NOMO-1 treated with dmso at 0.1 percent for 144 hours (cell line): Measurements from ENCODE around the gene EYA2.

ENCODE experiments used
- DNase-seq: peaks from one replicate; lab custom pipeline; 2025; ENCODE audit not compliant: unreplicated experiment; lab: John Stamatoyannopoulos, UW

Gene EYA2

DNA sequence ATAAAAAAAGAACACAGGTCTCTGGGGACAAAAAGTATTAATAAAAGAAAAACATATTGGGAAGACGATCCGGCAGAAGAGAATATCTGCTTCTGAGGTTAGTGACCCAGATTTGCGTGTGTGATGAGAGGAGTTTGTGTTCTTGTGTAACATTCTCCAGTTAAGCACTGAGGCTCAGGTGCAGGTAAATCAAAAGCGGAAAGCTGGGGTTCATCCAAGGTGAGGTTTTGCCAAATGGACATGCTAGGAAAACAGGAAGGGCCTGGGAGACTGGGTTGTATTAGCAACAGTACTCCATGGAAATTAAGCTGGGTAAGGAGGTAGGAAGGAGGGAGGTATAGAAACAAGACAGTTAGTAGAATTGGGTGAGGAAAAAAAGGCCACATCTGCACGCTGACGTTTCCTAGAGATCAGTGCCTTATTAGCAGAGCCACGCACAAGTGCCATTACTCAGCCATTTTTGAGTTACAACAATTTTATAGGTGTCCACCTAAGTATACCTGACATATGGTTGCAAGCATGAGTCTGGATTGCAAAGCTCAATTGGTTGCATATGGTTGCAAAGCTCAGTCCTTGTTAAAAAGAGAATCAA, 322.3 kb downstream of the EYA2 start:
- DNase-seq, result no peak

DNA sequence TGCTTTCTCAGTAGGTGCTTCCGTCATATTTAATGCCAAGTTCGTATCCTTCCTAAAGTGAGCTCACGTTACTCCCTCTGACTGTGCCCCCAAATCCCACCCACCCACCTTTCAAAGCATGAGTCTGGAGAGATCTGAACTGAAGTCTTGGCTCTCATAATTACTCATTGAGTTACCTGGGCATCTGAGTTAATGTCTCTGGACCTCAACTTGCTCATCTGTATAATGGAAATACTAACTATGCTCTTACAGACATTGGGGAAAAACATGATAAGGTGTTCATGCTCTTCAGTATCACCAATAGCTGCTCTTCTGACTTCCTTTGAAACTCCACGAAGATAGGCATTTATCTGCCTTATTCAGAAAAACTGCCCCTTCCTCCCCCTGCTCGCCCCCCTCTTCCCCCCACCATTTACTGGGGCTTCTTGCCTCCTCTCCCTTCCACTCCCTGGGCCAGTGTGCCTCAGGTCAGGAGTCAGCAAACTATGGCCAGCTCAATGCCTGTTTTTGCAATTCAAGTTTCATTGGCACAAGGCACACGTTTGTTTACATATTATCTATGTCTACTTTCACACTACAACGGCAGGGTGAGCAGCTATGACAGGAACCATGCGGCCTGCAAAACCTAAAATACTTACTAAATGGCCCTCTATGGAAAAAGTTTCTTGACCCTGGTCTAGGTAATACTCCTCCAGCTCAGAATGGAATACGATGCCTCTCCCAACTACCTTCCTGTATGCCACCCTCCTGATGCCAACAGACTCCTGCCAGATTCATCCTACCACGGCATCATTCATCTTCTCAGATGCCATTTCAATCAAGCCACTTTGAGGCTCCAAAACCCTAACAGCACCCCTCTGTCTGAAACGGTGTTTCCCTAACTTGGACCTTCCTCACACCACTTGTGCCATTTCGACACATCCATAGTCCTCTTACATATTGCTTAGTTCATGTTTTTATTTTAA, 323.1 kb downstream of the EYA2 start:
- DNase-seq, result no peak

DNA sequence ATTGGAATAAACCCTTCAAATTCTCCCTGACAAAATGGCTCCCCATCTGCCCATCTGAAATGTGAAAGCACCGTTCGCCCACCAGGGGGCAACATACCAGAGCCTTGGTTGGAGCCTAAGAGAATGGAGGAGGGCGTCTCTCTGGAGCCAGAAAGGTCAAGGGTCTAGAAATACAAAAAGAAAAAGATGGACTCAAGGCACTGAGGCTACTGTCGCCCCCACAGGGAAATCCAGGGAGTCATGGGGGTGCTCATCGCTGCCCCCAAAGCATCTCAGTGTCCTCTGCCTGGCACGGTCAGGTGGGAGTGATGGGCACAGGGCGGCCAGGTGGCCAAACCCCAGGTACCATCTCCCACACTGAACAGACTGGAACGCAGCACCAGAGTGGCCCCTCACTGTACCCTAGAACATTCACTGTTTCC, 325.5 kb downstream of the EYA2 start:
- DNase-seq, result no peak

DNA sequence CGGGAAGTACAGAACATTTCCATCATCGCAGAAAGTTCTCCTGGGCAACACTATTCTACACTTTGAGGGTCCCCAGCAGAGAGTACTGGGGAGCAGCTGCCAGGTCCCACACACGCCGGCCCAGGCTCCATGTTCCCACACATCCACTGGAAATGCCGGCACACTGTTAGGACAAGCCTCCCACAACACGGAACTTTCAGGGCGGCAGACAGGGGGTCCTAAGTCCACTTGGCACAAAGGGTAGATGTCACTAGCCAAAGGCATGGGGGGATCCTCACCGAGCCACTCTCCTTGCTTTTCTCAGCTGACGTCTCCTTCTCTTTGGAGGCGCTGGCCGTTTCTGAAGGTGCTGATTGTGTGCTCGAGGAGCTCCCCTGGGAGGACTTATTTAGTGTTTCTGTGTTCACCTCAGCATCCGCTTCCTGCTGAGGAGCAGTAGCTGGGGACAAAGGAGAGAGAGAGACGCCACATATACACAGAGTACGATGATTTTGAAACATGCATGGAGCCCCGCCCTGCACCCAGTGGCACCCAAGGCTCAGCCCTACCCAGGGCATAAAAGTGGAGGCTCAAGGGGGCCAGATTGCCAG, 326.5 kb downstream of the EYA2 start:
- no peak for DNase-seq

DNA sequence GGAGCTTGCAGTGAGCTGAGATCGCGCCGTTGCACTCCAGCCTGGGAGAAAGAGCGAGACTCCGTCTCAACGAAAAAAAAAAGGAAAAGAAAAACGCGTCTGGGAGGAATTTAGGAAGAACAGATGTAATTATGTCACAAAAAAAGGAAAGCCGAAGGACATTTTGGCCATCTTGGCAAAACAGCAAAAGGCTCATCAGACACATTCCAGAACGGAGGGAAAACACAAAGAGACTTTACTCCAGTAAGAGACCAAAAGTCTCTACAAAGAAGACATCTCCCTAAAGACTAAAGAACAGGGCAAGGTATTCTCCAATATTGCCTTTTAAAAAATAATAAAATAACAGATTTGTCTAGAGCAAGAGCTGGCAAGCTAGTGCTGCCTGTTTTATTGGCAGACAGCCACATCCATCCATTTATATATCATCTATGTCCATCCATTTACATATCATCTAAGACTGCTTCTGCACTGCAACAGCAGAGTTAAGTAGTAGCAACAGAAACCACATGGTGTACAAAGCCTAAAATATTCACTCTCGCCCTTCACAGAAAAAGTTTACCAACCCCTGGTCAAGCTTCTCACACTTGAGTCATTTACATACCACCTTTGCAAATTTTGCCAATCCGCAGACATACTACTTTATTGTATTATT, 328.0 kb downstream of the EYA2 start:
- no peak for DNase-seq

DNA sequence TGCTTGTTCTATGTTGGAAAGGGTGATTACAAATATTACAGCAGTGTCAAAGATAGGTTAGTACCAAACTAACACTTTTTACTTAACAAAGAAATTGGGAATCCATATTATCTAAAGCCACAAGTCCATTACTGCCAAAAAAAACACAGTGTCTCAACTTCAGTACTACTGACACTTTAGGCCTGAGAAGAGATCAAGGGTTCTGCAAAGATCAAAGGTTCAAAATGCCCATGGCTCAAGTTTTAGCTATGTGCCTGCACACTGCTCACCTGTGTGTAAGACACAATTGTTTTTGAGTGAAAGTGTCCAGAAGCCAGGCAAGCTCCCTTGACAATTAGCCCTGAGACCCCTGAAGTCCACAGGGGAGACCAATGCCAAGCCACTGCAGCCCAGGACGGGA, 329.3 kb downstream of the EYA2 start:
- no peak for DNase-seq

GRCh38 chr20:47224300-47224791, 329.7 kb downstream of the EYA2 start:
- DNase-seq, result no peak

DNA sequence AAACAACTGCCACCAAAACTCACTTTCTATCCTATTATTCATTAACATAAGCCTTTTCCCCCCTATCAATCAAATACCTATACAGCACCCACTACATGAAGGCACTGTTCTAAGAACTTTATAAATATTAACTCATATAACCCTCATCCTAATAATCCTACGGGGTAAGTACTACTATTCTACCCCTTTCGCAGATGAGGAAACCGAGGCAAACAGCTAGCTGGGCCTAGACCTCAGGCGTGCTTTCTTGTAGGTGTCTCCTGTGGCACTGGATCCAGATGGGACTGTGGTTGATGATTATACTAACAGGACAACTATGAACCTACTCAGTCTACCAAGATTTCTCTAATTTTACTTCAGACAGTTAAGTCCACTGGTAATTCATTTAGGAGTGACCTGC, 330.2 kb downstream of the EYA2 start:
- no peak for DNase-seq

DNA sequence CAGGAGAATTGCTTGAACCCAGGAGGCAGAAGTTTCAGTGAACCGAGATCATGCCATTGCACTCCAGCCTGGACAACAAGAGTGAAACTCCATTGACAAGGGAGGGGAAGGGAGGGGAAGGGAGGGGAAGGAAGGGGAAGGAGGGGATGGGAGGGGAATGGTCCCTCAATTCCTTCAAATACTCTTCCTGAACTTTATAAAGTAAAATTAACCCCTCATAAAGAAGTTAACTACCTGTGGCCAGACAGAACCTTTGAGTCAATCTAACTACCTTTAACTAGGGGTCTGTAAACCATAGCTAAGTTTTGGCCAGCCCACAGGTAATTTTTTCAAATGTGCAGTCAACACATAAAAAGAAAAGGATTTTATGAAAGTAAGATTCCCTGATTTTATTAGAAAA, 330.8 kb downstream of the EYA2 start:
- no peak for DNase-seq

DNA sequence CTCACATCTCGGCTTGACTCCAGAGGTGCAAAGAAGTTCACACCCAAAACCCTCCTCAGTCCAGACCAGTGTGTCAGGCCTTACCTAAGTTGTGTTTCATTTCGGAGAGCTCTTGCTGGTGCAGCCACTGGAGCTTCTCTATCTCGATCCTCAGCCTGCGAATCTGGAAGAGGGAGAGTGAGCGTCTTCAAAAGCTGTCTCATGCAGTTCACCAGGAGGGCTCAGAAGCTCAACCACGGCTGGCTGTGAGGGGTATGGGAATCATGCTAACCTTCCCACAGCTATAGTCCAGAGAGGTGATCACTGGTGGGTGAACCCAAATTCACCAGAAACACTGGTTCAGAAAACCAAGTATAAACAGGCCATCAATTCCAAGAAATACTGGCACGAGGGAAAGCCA, 332.5 kb downstream of the EYA2 start:
- DNase-seq, result no peak

- no peak for DNase-seq
These were observed 332.9 kb downstream of the EYA2 start for GRCh38 chr20:47227576-47227975.

GRCh38 chr20:47228654-47229053, 334.0 kb downstream of the EYA2 start:
- no peak for DNase-seq

DNA sequence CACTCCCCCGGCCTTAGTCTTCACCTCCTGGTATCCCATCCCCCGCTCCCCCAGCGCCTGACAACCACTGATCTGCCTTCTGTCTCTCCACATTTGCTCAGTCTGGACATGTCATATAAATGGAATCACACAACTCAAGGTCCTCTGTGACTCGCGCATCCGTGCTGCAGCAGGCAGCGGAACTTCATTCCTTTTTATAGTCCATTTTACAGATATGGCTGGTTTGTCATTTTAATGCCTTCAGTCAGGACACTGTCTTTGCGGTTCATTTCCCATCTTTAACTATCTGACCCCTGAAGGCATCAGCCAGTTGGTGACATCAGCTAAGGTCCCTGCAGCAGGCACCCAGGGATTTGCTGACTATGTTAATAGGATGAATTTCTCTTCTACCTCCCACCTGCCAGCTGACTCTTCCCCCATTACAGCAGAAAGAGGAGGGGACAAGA, 336.2 kb downstream of the EYA2 start:
- DNase-seq, result no peak

DNA sequence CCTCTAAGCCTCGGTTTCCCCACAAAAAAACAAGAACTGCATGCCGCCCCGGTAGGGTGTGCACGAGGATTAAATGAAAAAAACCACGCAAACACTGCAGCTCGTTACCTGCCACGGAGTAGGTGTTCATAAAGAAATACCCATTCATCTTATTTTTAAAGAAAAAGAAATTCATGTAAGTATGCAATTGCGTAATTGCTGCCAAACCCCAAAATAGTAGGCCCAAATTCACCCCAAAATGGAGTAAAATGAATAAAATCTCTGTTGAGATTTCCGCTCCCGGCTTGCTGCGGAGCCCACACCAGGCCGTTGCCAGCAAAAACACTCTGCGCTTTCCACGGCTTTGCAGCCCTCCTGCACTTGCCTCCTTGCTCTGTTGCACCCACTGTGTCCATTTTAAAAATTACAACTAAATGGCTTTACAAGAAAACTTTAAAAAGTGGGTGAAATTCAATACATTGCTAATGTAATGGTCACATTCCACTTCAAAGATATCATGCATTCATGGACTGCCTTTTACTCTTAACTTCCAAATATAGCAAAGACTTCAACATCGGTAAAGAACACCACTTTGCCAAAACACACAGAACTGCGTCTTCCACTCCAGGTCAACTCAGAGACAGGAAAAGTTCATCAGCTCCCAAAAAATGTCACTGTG, 336.9 kb downstream of the EYA2 start:
- DNase-seq, result no peak

- no peak for DNase-seq
These were observed 337.9 kb downstream of the EYA2 start for GRCh38 chr20:47232518-47232917.

DNA sequence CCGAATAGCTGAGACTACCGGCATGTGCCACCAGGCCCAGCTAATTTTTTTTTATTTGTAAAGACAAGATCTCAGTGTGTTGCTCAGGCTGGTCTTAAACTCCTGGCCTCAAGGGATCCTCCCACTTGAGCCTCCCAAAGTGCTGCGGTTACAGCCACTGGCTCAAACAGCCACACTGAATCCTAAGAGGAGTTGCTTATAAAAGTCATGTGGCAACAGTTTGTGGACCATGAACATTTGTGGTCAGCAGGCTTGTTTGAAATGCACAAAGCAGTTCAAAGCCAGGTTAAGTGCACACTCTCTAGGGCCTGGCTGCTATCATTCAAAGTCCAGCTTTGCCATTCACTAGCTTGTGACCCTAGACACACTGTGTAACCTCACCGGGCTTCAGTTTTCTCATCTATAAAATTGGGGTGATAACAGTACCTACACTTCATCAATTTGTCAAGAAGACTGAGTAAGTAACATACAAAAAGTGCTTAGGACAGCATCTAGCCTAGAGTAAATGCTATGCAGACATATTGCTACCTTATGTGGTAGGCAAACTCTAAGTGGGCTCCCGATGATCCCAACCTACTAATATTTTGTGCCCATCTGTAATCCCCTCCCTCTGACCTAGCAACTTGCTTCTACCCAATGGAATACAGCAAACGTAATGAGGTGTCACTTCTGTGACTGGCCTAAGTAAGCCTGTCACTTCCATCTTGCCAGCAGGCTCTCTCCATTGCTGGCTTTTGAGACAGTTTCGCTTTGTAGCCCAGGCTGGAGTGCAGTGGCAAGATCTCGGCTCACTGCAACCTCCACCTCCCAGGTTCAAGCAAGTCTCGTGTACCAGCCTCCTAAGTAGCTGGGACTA, 338.9 kb downstream of the EYA2 start:
- DNase-seq, result no peak

DNA sequence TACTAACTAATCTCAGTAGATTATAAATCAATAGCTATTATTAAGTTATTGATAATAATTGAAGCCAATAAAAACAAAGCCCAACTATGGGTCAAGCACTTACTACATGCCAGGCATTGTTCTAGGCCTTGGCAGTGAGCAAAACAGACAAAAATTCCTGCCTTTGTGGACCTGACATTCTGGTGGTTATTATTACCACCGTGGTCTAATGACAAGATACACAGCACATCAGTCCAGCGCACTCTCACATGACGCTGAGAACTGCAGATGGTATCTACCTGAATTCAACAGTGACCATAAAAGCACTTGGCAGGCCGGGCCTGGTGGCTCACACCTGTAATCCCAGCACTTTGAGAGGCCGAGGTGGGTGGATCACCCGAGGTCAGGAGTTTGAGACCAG, 340.5 kb downstream of the EYA2 start:
- no peak for DNase-seq

DNA sequence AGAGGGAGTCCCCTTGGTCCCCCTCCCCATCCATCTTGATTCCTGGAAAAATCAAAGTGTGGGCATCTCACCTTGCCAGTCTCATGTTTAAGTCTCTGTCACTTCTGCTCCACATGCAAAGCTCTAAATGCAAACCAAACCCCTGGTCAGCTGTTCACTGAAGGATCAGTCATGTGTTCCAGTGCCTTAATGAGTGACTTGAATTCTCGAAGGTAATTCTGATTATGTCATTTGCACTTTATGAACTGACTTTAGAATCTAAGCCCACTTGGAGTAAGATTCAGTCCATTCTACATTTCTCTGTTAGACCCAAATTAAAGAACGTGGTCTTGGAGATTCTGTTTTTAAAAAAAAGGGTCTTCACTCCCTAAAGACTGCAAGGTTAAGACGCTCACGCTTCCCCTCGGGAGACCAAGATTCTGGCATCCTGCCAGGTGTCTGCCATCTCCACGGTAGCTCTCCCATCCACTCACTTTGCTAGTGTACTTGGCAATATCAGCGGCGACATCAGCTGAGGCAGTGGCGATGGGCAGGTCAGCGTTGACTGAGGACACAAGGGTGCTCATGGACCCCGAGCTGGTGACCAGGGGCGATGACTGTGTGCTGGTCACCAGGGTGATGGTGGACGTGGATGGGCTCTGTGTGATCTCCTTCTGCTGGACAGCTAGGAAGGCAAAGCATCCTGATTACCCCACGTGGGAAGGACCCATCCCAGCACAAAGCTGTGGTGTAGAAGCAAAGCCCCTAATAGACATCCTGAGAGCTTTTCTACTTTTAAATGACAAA, 341.4 kb downstream of the EYA2 start:
- no peak for DNase-seq

GRCh38 chr20:47236639-47236900, 341.9 kb downstream of the EYA2 start:
- DNase-seq, result no peak
